SK-N-DZ (cell line): ENCODE measurements around the gene CELF3. TPM values are rescaled to one million over a fixed set of nuclear protein-coding genes. Genes with fewer than 3 reads are reported as not detected.
"Not testable (repeated sequence)": the region's sequence is repeated elsewhere in the genome, so short reads cannot be mapped to it uniquely, and the experiment has no call there.

Experiments used
- DNase-seq: peaks from one replicate; pipeline ENCODE4 v3.0.0-alpha.2; 2015; ENCODE audit warnings: low spot score
- polyA plus RNA-seq, 2 experiments: library from polyadenylated mRNA; depleted of rRNA; stranded (reverse); fragments of >200 nt; gene quantifications; 2 replicates each; pipeline ENCODE4 v1.2.3, GENCODE V29; 2014

CELF3 gene
- 69.6 and 83.1 TPM in 2 replicates for polyA plus RNA-seq (2014; cell fraction: cytosol; rRNA removed)
- 165 and 217 TPM in 2 replicates for polyA plus RNA-seq (2014; cell fraction: nucleus; rRNA removed)

GRCh38 chr1:151716771-151717631 is at the start of gene CELF3:
TSS of gene CELF3 (minus strand) at chr1:151716803. CDS start at chr1:151716020, 783 bp downstream.
- DNase-seq: peak; percentile 100

GRCh38 chr1:151763990-151764389 is 47.4 kb upstream of the CELF3 start:
- DNase-seq: no peak

DNA sequence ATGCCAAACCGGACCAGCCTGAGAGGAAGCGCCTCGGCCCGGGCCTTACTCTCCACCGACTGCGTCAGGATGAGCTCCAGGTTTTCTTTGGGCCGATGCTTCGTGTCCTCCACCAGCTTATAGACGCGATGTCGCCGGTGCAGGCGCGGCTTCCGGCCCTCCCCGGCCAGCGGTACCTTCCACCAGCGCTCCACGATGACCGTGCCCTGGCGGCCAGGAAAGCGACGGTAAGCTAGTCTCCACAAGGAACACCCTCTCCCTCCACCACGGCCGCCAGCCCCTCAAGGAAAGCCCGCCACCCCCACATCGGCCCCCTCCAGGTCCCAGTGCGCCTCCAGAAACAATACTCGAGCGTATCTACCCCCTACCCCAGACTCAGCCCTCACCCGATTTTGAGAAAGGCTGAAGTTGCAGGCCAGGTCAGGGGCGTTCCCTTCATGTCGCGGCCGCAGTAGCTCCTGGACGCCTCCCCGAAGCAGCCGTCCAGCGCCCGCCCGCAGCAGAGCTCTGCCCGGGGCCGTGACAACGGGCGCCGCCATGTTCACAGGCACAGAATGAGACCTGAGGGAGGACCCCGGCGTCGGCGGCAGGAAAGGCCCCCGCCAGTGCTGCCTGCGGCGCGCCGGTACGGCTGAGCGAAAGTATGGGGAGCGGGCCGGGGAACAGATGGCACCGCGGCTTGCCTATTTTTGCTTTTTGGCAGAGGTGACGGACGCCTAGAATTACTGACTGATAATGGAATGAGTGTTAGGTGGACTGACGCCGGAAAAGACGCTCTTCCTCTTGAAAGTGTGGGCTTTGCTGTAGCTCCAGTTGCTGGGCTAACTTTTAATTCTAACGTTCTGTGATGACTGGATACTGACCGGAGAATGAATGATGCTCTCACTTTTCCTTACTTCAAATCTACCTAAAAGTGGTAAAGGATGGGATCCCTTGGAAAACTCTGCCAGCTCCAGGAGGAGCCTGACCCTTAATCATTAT is 46.6 kb upstream of the CELF3 start, which contains the start of gene MRPL9:
Gene MRPL9 (minus strand): TSS at position 556 of the 981 bp plus-strand sequence. CDS start 17 bp downstream, at position 539.
- DNase-seq: peak; percentile 84

DNA sequence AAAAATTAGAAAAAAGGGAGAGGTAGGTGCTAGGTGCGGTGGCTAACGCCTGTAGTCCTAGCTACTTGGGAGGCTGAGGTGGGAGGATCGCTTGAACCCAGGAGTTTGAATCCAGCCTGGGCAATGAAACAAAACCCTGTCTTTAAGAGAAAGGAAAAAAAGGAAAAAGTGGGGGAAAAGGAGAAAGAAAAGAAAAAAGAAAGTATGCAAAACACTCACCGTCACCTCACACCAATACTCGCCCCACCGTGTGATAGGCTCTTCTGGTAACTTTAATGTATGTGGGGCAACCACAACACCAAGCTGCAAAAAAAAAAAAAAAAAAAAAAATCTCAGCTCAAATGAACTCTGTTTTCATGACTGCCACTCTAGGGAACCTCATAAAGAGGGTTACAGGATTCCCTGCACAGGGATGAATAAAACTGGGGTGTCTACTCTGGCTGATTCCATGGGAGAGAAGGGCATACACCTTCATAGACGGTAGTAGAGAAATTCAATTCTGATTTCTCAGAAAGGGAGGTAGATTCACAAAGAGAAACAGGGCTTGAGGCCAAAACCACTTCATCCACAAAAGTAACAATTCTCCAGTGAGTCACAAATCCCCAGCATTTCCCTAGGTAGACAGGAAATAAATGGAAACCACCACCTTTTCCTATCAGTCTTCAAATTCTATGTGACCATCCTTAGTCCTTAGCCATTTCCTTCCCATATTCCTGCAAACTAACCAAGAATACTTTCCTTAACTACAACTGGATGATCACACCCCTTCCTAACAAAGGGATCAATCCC is 44.2 kb upstream of the CELF3 start:
- DNase-seq: no peak

DNA sequence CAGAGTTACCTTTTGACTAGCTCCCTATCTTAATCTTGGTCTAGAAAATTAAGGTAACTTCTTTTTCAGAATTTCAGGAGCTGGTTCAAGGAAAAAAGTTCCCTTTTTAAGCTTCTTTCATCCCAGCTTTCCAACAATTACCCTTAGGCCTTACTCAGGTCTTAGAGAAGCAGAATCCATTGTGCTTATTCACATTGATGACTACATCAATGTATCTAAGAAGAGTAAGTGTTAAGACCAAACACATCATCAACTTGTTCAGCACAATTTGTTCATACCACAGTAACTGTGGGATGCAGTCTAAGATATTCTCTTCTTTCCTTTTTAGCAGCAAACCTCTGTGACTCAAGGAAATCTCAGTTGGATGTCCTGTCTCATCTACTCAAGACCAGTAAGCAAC is 42.6 kb upstream of the CELF3 start:
- no peak for DNase-seq

GRCh38 chr1:151756291-151756690 is 39.7 kb upstream of the CELF3 start:
- DNase-seq: no peak

DNA sequence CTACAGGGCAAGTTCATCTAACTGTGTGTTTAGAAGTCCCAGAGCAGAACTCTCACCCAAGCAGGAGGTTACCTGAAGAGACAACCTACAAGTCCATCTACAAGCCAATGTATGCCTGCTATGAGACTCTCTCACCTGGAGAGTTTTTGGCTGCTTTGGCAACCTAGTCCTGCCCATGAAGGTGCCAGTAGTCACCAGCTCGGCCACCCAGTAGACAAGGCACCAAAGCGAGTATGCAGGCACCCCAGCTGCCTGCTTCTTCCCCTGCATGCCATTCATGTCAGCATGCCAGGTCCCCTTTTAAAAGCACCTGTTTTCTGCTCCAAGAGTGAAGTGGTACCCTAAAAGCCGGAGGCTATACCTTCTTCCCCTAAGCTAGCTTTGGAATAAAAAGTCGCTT is 24.9 kb upstream of the CELF3 start:
- no peak for DNase-seq

DNA sequence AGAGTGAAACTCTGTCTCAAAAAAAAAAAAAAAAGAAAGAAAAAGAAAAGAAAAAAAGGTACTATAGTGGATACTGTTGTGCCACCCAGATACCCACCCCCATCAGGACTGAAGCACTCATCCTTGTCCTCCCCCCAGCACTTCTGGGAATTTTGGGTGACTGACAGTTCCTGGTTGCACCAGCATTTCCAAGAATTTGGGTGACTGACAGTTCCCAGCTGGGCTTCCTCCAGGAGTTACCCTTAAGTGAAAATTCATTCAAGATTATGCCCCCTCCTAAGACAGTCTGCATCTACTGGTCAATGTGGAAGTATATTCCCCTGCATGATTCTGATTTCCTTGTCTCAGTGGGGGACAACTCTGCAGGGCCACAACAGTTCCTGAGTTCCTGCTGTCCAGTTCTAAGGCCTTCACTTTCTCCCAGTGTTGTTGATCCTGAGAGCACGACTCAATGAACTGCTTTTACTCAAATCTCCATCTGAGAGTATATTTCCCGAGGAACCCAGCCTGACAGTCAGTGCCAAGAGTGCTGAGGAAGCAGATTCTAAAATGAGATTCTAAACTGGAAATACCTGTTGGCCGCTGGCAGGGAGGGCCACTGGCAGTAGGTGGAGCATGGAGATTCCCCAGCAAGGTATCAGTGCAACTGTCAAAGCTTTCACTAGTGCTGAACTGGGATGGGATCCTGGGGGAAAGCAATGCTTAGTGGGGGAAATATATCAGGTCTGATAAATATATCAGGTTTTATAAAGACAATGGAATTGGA is 23.2 kb upstream of the CELF3 start:
- no peak for DNase-seq

GRCh38 chr1:151737479-151737878 is 20.9 kb upstream of the CELF3 start:
- DNase-seq: no peak

- DNase-seq: no peak
Measured at GRCh38 chr1:151737026-151737425, 20.4 kb upstream of the CELF3 start.

DNA sequence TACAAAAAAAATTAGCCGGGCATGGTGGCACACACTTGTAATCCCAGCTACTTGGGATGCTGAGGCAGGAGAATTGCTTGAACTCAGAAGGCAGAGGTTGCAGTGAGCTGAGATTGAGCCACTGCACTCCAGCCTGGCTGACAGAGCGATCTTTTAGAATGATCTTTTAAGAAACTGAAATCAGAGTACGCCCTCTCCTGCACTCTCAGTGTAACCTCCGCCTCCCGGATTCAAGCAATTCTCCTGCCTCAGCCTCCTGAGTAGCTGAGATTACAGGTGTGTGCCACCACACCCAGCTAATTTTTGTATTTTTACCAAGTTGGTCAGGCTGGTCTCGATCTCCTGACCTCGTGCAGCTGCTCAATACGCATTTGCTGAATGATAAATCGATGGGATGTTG is 17.4 kb upstream of the CELF3 start:
- not testable (repeated sequence) for DNase-seq

- DNase-seq: no peak
Measured at GRCh38 chr1:151733126-151733525, 16.5 kb upstream of the CELF3 start.

GRCh38 chr1:151729966-151730291 is 13.3 kb upstream of the CELF3 start:
- no peak for DNase-seq

DNA sequence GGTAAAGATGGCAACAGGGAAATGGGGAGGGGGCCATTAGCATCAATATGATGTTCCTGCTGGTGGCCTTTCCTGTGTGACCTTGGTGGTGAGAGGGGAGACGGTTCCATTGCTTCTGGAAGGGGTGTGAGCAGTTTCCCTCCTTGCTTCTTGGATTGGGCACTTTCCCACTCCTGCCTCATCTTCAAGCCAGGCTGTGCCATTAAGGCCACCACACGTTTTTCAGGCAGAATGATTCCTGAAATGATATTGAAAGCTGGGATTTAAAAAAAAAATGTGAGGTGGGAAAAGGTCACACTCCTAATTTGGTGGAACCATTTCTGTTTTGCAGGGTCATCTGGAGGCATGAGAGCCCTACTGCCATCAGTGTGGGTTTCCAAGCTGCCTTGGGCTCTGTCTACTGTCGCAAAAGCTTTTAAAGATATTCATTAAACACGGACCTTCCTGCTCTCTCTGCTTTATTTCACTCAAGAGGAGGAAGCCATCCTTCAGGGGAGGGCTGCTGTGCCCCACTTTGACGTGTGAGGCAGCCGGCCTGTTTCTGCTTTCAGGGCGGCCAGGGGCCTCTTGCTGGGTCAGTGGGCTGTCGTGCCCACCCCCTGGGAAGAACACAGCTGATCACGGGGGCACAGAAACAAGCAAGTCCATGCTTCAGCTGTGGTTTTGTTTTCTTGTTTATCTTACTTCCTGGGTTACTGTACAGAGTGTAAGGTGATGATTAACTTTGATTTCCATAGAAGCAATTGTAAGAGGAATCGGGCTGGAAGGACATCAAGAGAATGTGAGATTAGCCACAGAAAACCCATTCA is 12.8 kb upstream of the CELF3 start:
- no peak for DNase-seq

GRCh38 chr1:151728151-151729054 is 11.8 kb upstream of the CELF3 start:
- peak; percentile 81 for DNase-seq

DNA sequence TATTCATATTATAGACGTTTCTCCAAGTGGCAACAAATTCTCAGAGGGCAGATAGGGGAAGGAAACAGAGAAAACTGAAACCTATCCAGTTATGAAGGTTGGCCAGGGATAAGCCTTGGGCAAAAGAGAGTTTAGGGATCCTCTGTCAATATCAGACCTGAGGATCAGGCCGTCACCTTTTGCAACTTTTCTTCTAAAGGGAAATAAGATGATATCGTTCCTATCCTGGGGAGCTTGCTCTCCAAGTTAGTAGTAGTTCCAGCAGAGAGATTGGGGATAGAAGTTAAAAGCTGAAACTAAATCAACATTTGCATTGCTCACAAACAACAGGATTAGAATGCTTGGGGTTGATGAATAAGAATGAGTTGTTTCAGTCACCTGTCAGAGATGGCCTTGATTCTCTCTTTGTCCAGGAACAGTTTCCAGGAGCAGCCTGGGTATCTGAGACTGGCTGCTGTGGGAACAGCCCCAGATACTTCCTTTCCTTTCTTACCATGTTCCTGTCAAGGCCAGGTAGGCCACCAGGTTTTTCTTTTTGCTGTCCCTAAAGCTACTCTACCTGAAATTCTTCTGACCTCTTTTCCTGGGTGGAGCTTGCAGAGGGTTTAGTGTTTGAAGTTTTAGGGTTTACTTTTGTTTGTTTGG is 7.2 kb upstream of the CELF3 start:
- no peak for DNase-seq

DNA sequence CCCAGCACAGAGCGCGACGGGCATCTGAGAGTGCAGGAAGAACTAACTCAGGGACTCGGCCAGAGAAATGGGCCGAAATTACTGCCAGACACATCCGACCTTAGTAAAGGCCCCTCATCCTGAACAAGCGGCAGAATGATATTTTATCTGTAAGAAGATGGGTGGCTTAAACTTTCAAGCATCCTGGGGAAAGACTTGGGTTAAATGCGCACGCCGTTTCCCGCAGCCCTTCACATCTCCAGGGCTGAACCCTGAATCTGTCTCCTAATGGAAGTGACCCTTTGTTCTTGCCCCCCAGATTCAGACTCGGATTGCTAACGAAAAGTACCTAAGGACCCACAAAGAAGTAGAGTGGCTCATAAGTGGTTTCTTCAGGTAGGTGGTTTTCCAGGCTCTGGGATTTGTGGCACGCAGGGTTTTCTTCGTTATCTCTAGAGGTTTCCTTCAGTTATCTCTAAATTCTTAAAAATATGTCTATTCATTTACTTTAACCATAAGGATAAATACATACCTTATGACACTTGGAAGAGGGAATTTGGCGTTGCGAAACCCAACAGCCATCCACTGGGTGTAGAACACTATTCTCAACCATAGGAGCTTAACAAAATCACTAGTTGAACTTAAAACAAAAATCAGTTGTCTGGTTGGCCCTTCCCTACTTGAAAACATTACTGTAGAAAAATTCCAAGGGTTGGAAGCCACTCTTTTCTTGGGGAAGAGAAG is 5.3 kb upstream of the CELF3 start:
- DNase-seq: no peak
